SK-N-SH (cell line): ENCODE data around the gene ARHGAP8. TPM values are rescaled to one million over a fixed set of nuclear protein-coding genes. Genes with fewer than 3 reads are reported as not detected.

Experiments
- CTCF ChIA-PET: fragments of 300-600, 350-600 bp; formaldehyde crosslinking; extraction: SDS; loops from one replicate; lab custom pipeline; 2021; lab: Yijun Ruan, JAX
- POLR2A ChIA-PET: fragments of 350-600 bp; sonication (Branson Sonifier 250); formaldehyde crosslinking; extraction: SDS; loops from one replicate; lab custom pipeline; 2020; ENCODE audit warnings: antibody characterized with exemption, inconsistent platforms; lab: Yijun Ruan, JAX
- DNase-seq: peaks from one replicate; pipeline ENCODE4 v3.0.0; 2012
- H2AFZ ChIP-seq: fragments of 200-600 bp; sonication (generic); 2 replicates; pipeline ENCODE4 v1.8.1; 2016; ENCODE audit warnings: antibody characterized with exemption, mild to moderate bottlenecking, low read depth
- H3F3A ChIP-seq: fragments of 200-600 bp; sonication (generic); replicated peaks from 2 replicates; pipeline ENCODE3; 2016; ENCODE audit warnings: antibody characterized with exemption, mild to moderate bottlenecking; ENCODE audit not compliant: insufficient read depth
- H3K27ac ChIP-seq, 2 experiments: fragments of 200-500 bp in 1 of 2; fragments of 200-600 bp in 1 of 2; sonication (Bioruptor generic) in 1 of 2; sonication (generic), shearing (Covaris generic) in 1 of 2; 2 replicates each; pipeline versions ENCODE4 v1.5.1 to v1.6.1; 2014 to 2016; ENCODE audit warnings: low read depth in 2 of 2, inconsistent platforms in 1 of 2, low read length in 1 of 2, mild to moderate bottlenecking in 1 of 2, mixed read lengths in 1 of 2
- H3K27me3 ChIP-seq: fragments of 200-600 bp; sonication (generic), shearing (Covaris generic); 2 replicates; pipeline ENCODE4 v1.6.1; 2016; ENCODE audit warnings: mixed run types; ENCODE audit not compliant: insufficient read depth
- H3K36me3 ChIP-seq, 2 experiments: fragments of 200-500 bp in 1 of 2; fragments of 200-600 bp in 1 of 2; sonication (Bioruptor generic) in 1 of 2; sonication (generic) in 1 of 2; replicated peaks in 1 of 2; 2 replicates each; pipeline versions ENCODE3 to v1.5.1; 2014 to 2016; ENCODE audit warnings: low read length in 1 of 2, mild to moderate bottlenecking in 1 of 2; ENCODE audit not compliant: insufficient read depth in 2 of 2, control insufficient read depth in 1 of 2
- H3K4me1 ChIP-seq, 2 experiments: fragments of 200-500 bp in 1 of 2; fragments of 200-600 bp in 1 of 2; sonication (Bioruptor generic) in 1 of 2; sonication (generic), shearing (Covaris generic) in 1 of 2; 2 replicates each; pipeline versions ENCODE4 v1.5.1 to v1.6.1; 2014 to 2016; ENCODE audit warnings: low read depth in 1 of 2, low read length in 1 of 2, mixed run types in 1 of 2; ENCODE audit not compliant: insufficient read depth in 2 of 2, control insufficient read depth in 1 of 2
- H3K4me2 ChIP-seq: fragments of 200-600 bp; sonication (generic), shearing (Covaris generic); 2 replicates; pipeline ENCODE4 v1.6.1; 2017; ENCODE audit warnings: mixed run types
- H3K4me3 ChIP-seq, 2 experiments: fragments of 200-500 bp in 1 of 2; fragments of 200-600 bp in 1 of 2; sonication (Bioruptor generic) in 1 of 2; sonication (generic), shearing (Covaris generic) in 1 of 2; 2 replicates each; pipeline versions ENCODE4 v1.5.1 to v1.8.1; 2014 to 2016; ENCODE audit warnings: low read depth in 2 of 2, inconsistent platforms in 1 of 2, low read length in 1 of 2, mild to moderate bottlenecking in 1 of 2, mixed read lengths in 1 of 2, moderate library complexity in 1 of 2
- H3K79me2 ChIP-seq: fragments of 200-600 bp; sonication (generic); 2 replicates; pipeline ENCODE4 v1.8.1; 2017; ENCODE audit warnings: mild to moderate bottlenecking; ENCODE audit not compliant: insufficient read depth
- H3K9ac ChIP-seq: fragments of 200-600 bp; sonication (generic); 2 replicates; pipeline ENCODE4 v1.6.1; 2017; ENCODE audit warnings: mixed run types
- H3K9me2 ChIP-seq: fragments of 200-600 bp; sonication (generic); 2 replicates; pipeline ENCODE4 v1.6.1; 2017; ENCODE audit warnings: mixed run types
- H3K9me3 ChIP-seq: fragments of 200-600 bp; sonication (generic); 2 replicates; pipeline ENCODE4 v1.6.1; 2017; ENCODE audit warnings: mixed run types, mild to moderate bottlenecking, moderate library complexity
- H4K20me1 ChIP-seq: fragments of 200-600 bp; sonication (generic); 2 replicates; pipeline ENCODE4 v1.6.1; 2017; ENCODE audit warnings: mild to moderate bottlenecking, mixed run types; ENCODE audit not compliant: insufficient read depth
- EZH2phosphoT487 ChIP-seq: fragments of 200-600 bp; sonication (generic); IDR thresholded peaks from 2 replicates; pipeline ENCODE4 v1.6.1; 2017; ENCODE audit warnings: low read depth, mixed run types, mild to moderate bottlenecking, antibody characterized with exemption, moderate library complexity, borderline replicate concordance
- GATA2 ChIP-seq: sonication (generic); formaldehyde crosslinking; IDR thresholded peaks from 2 replicates; pipeline ENCODE4 v1.5.0; 2020; ENCODE audit warnings: mild to moderate bottlenecking, missing genetic modification reagents
- MAX ChIP-seq: IDR thresholded peaks from 2 replicates; pipeline ENCODE4 v1.4.0; 2012; ENCODE audit warnings: low read depth
- NFIC ChIP-seq: IDR thresholded peaks from 2 replicates; pipeline ENCODE4 v1.4.0; 2012; ENCODE audit warnings: borderline replicate concordance
- RAD21 ChIP-seq: IDR thresholded peaks from 2 replicates; pipeline ENCODE4 v1.6.1; 2012; ENCODE audit warnings: mild to moderate bottlenecking, low read length
- RCOR1 ChIP-seq: fragments of 150-350 bp; IDR thresholded peaks from 2 replicates; pipeline ENCODE4 v1.6.1; 2017; ENCODE audit warnings: antibody characterized with exemption, low read length
- REST ChIP-seq: IDR thresholded peaks from 2 replicates; pipeline ENCODE4 v1.6.1; 2012; ENCODE audit warnings: mild to moderate bottlenecking, low read depth, low read length, moderate library complexity
- RFX5 ChIP-seq: IDR thresholded peaks from 2 replicates; pipeline ENCODE4 v1.6.1; 2012; ENCODE audit warnings: mild to moderate bottlenecking, improper control_type of control experiment, low read length
- SMC3 ChIP-seq: IDR thresholded peaks from 2 replicates; pipeline ENCODE4 v1.6.1; 2012; ENCODE audit warnings: low read depth, low read length, improper control_type of control experiment
- TEAD4 ChIP-seq: IDR thresholded peaks from 2 replicates; pipeline ENCODE4 v1.4.0; 2012; ENCODE audit warnings: mild to moderate bottlenecking, borderline replicate concordance; ENCODE audit not compliant: insufficient read depth
- USF2 ChIP-seq: fragments of 150-350 bp; IDR thresholded peaks from 2 replicates; pipeline ENCODE4 v1.6.1; 2017; ENCODE audit warnings: antibody characterized with exemption, low read length, low read depth, borderline replicate concordance
- YY1 ChIP-seq: IDR thresholded peaks from 2 replicates; pipeline ENCODE4 v1.4.0; 2012; ENCODE audit warnings: low read depth, mild to moderate bottlenecking
- WGBS: methylation state at CpG from one replicate; pipeline ENCODE4 v1.1.6; 2017; ENCODE audit warnings: low lambda C conversion rate; 5-methylcytosine and 5-hydroxymethylcytosine counted together
- polyA plus RNA-seq, 3 experiments: library from polyadenylated mRNA; depleted of rRNA; stranded (reverse); fragments of >200 nt; gene quantifications; 2 replicates each; pipeline ENCODE4 v1.2.3, GENCODE V29; 2012

Gene ARHGAP8
- polyA plus RNA-seq, 1 of the 3 experiments (the other 2 are of a cell fraction), result 0.08 TPM

GRCh38 chr22:44884968-44885805 lies 132.8 kb downstream of the ARHGAP8 start:
- CTCF ChIA-PET, result interaction anchor here (1.3 kb wide), 1 partner anchor 78 kb away, joined by 3 read pairs; no protein-coding TSS in a partner anchor
- H3K9me2 ChIP-seq, result no peaks in the 10 kb centered on the region
- TF ChIP-seq RAD21 (no peak), GATA2 (CRISPR knock-in tag) (no peak), TEAD4 (no peak), RCOR1 (no peak), MAX (no peak), USF2 (no peak), EZH2phosphoT487 (no peak), NFIC (no peak), YY1 (no peak), RFX5 (no peak), REST (no peak), SMC3 (no peak)
- TF ChIP-seq, all 33 proteins: peak for 0
- Histone ChIP-seq H3K9ac (no peak overlapping the region), H3K4me1 (peaks cover 0 to 3% of the 10 kb centered on the region in 2 experiments; a peak in 1 of 4 replicates), H3K4me2 (no peak overlapping the region), H3K79me2 (no peaks in the 10 kb centered on the region), H3F3A (no peaks in the 10 kb centered on the region), H2AFZ (no peak overlapping the region), H3K36me3 (no peaks in the 10 kb centered on the region), H3K4me3 (no peak overlapping the region), H3K9me3 (no peaks in the 10 kb centered on the region), H3K27me3 (no peaks in the 10 kb centered on the region), H3K27ac (no peak overlapping the region), H4K20me1 (no peaks in the 10 kb centered on the region)
- no peak for DNase-seq
- WGBS, result 78% methylated on average over 15 of the region's 18 CpGs
- POLR2A ChIA-PET, result no interaction called here
